ENCODE results near the gene ANK3. TPM values are rescaled to one million over a fixed set of nuclear protein-coding genes. Genes with fewer than 3 reads are reported as not detected.

ANK3 gene
- total and polyA plus RNA-seq, 2 donors (not counting 3 experiments of a cell fraction or from before 2014, with no cell fraction given): 0.88 to 8.5 TPM

DNA sequence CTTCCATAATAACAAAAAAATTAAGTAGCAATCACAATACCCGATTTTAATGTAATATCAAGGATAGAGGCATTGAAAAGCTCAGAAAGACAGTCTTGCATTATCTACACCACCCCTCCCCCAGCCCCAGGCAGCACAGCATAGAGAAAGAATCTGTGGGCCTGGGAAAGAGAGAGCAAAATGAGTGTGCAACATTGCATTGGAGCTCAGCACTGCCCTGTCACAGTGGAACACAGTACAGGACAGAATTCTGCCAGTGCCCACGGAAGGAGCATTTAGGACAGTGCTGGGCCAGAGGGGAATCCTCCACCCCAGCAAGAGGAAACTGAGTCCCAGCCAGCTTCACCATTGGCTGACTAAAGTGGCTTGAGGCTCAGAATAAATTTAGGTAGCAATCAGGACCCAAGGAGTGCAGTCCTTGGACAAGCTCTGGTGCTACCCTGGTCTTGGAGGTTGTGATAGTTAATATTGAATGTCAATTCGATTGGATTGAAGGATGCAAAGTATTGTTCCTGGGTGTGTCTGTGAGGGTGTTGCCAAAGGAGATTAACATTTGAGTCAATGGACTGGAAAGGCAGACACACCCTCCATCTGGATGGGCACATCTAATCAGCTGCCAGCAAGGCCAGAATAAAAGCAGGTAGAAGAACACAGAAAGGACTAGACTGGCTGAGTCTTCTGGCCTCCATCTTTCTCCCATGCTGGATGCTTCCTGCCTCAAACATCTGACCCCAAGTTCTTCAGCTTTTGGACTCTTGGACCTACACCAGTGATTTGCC lies 234.4 kb downstream of the ANK3 start:
- Histone ChIP-seq H3K27ac (ENCODE audit: insufficient read depth, low read depth, low read length) (no peak overlapping the region), H3K9ac (replicated peaks; ENCODE audit: extremely low read depth, insufficient read depth, low read length) (no peak overlapping the region), H4K20me1 (replicated peaks; ENCODE audit: control insufficient read depth, extremely low read depth, insufficient read depth, low read length) (no peaks in the 10 kb centered on the region), H3K4me3 (replicated peaks in 1 of 3; ENCODE audit: insufficient read depth in 1 of 3, low read depth in 1 of 3, low read length in 3 of 3) (no peak overlapping the region), H3K27me3 (ENCODE audit: control insufficient read depth in 2 of 2, insufficient read depth in 2 of 2, low read length in 2 of 2) (no peaks in the 10 kb centered on the region), H2AFZ (ENCODE audit: low read depth, low read length) (no peak overlapping the region), H3K9me1 (replicated peaks; ENCODE audit: control insufficient read depth, extremely low read depth, insufficient read depth, low read length) (no peaks in the 10 kb centered on the region), H3K9me3 (replicated peaks; ENCODE audit: control insufficient read depth, insufficient read depth, low read length) (no peaks in the 10 kb centered on the region), H3K79me2 (ENCODE audit: control insufficient read depth, insufficient read depth, low read length) (no peaks in the 10 kb centered on the region), H3K4me2 (ENCODE audit: insufficient read depth, low read length) (no peak overlapping the region), H3K36me3 (ENCODE audit: control insufficient read depth in 2 of 2, extremely low read depth in 1 of 2, insufficient read depth in 2 of 2, low read length in 2 of 2) (no peaks in the 10 kb centered on the region), H3K4me1 (ENCODE audit: control insufficient read depth, extremely low read depth, insufficient read depth, low read length) (no peaks in the 10 kb centered on the region)
- ChIA-PET CTCF (interaction anchor here (1.5 kb wide), 1 partner anchor 11 kb away, joined by 6 read pairs; no protein-coding TSS in a partner anchor), POLR2A (no interaction called here)
- BruUV-seq (replicated peaks): no TSS peak
- dilution Hi-C loops (cut with MboI; ENCODE audit: extremely low pct_ligation_motif_present, low sequenced_read_pairs) (no loop called here), intact Hi-C loops (cut with micrococcal nuclease) (no loop called here)
- no peak for DNase-seq (ENCODE audit: low read depth, low spot score)
- TF ChIP-seq MAX (IDR thresholded peaks at IDR 0.05; ENCODE audit: insufficient read depth, insufficient read length) (no peak), POLR2A (IDR thresholded peaks at IDR 0.05; ENCODE audit: low read depth, low read length) (no peak), POLR2AphosphoS5 (IDR thresholded peaks at IDR 0.05; ENCODE audit: insufficient read depth, low read depth, low read length) (no peak), MYC (IDR thresholded peaks at IDR 0.05; ENCODE audit: low read depth, low read length) (no peak), FOS (IDR thresholded peaks at IDR 0.05; ENCODE audit: borderline replicate concordance, insufficient read depth, low read length) (no peak), EZH2 (IDR thresholded peaks at IDR 0.05; ENCODE audit: borderline replicate concordance, low read depth, low read length, severe bottlenecking) (no peak), GATA2 (IDR thresholded peaks at IDR 0.05; ENCODE audit: insufficient read depth, insufficient read length, low read depth, low read length) (no peak), JUN (IDR thresholded peaks at IDR 0.05; ENCODE audit: borderline replicate concordance, insufficient read depth, insufficient read length, low read depth) (no peak)
- TF ChIP-seq, protein P1, sequence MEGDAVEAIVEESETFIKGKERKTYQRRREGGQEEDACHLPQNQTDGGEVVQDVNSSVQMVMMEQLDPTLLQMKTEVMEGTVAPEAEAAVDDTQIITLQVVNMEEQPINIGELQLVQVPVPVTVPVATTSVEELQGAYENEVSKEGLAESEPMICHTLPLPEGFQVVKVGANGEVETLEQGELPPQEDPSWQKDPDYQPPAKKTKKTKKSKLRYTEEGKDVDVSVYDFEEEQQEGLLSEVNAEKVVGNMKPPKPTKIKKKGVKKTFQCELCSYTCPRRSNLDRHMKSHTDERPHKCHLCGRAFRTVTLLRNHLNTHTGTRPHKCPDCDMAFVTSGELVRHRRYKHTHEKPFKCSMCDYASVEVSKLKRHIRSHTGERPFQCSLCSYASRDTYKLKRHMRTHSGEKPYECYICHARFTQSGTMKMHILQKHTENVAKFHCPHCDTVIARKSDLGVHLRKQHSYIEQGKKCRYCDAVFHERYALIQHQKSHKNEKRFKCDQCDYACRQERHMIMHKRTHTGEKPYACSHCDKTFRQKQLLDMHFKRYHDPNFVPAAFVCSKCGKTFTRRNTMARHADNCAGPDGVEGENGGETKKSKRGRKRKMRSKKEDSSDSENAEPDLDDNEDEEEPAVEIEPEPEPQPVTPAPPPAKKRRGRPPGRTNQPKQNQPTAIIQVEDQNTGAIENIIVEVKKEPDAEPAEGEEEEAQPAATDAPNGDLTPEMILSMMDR (IDR thresholded peaks at IDR 0.05; ENCODE audit: extremely low read depth in 1 of 2, insufficient read depth in 1 of 2, low read depth in 1 of 2, low read length in 2 of 2): no peak
- FAIRE-seq: no peak
